HFF-Myc (cell line): Measurements from ENCODE around the gene PELI2.
A peak's percentile ranks its signal among the peaks of the same experiment; 100 is the strongest.

ENCODE experiments used
- DNase-seq: peaks from one replicate; pipeline ENCODE4 v3.0.0-alpha.2; 2011; ENCODE audit warnings: low read depth; ENCODE audit errors: extremely low read depth
- H3K4me3 ChIP-seq: replicated peaks from 2 replicates; pipeline ENCODE4 v1.5.1; 2011; ENCODE audit warnings: low read depth, mild to moderate bottlenecking, control low read depth, low read length
- CTCF ChIP-seq: IDR thresholded peaks from 2 replicates; pipeline ENCODE4 v1.5.1; 2012; ENCODE audit warnings: mild to moderate bottlenecking, low read depth, low read length, control low read depth; ENCODE audit errors: missing control alignments

Gene PELI2

GRCh38 chr14:56324454-56324853 lies 206.2 kb downstream of the PELI2 start:
- no peak for TF ChIP-seq CTCF
- no peak for DNase-seq
- no peak overlapping the region for H3K4me3 ChIP-seq

- peak; percentile 60 for DNase-seq
- no peak overlapping the region for H3K4me3 ChIP-seq
Observed at GRCh38 chr14:56324856-56325699, 206.9 kb downstream of the PELI2 start.

GRCh38 chr14:56328021-56328420 lies 209.8 kb downstream of the PELI2 start:
- no peak overlapping the region for H3K4me3 ChIP-seq

More at GRCh38 chr14:56324856-56325699, 206.9 kb downstream of the PELI2 start:
- TF ChIP-seq CTCF = no peak

GRCh38 chr14:56331592-56332216 lies 213.5 kb downstream of the PELI2 start:
- DNase-seq = peak; percentile 55
- no peak for TF ChIP-seq CTCF
- no peak overlapping the region for H3K4me3 ChIP-seq

More at GRCh38 chr14:56328021-56328420, 209.8 kb downstream of the PELI2 start:
- no peak for DNase-seq
- no peak for TF ChIP-seq CTCF

GRCh38 chr14:56333359-56334292 lies 215.4 kb downstream of the PELI2 start:
- DNase-seq = peak; percentile 82
- H3K4me3 ChIP-seq = no peak overlapping the region
- no peak for TF ChIP-seq CTCF

GRCh38 chr14:56334458-56334857 lies 216.2 kb downstream of the PELI2 start:
- no peak for TF ChIP-seq CTCF
- no peak overlapping the region for H3K4me3 ChIP-seq
- DNase-seq = no peak
